ENCODE results near the gene PI4KA.
"Not testable (repeated sequence)": the region's sequence is repeated elsewhere in the genome, so short reads cannot be mapped to it uniquely, and the experiment has no call there.

The PI4KA gene

DNA sequence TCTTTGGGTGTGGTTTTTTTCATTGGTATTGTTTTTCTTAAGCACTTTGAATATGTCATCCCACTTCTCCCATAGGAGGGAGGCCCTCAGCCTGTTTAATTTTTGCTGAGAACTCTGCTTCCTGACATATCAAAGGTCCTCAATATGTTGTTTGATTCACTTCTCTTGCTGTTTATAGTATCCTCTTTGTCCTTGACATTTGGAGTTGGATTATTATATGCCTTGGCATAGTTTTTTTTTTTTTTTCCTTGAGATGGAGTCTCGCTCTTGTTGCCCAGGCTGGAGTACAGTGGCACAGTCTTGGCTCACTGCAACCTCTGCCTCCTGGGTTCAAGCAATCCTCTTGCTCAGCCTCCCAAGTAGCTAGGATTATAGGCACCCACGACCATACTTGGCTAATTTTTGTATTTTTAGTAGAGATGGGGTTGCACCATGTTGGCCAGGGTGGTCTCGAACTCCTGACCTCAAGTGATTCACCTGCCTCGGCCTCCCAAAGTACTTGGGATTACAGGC lies 196.0 kb downstream of the PI4KA start:
- not testable (repeated sequence) for DNase-seq

DNA sequence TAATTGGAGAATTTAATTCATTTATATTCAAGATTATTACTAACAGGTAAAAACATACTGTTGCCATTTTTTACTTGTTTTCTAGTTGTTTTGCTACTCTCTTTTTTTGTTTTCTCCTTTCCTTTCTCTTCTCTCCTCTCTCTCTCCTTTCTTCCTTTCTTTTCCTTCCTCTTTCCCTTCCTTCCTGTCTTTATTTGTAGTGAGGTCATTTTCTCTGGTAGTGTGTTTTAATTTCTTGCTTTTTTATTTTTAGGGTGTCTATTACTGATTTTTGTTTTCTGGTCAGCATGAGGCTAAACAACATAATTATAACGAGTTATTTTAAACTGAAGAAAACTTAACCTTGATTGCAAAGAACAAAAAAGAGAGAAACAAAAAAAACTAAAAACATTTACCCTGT lies 197.1 kb downstream of the PI4KA start:
- no peak for DNase-seq

- no peak for DNase-seq
These were observed 198.1 kb downstream of the PI4KA start for GRCh38 chr22:20660441-20661054.

GRCh38 chr22:20659920-20660319 lies 198.7 kb downstream of the PI4KA start:
- DNase-seq = no peak

GRCh38 chr22:20659258-20659657 lies 199.4 kb downstream of the PI4KA start:
- no peak for DNase-seq

DNA sequence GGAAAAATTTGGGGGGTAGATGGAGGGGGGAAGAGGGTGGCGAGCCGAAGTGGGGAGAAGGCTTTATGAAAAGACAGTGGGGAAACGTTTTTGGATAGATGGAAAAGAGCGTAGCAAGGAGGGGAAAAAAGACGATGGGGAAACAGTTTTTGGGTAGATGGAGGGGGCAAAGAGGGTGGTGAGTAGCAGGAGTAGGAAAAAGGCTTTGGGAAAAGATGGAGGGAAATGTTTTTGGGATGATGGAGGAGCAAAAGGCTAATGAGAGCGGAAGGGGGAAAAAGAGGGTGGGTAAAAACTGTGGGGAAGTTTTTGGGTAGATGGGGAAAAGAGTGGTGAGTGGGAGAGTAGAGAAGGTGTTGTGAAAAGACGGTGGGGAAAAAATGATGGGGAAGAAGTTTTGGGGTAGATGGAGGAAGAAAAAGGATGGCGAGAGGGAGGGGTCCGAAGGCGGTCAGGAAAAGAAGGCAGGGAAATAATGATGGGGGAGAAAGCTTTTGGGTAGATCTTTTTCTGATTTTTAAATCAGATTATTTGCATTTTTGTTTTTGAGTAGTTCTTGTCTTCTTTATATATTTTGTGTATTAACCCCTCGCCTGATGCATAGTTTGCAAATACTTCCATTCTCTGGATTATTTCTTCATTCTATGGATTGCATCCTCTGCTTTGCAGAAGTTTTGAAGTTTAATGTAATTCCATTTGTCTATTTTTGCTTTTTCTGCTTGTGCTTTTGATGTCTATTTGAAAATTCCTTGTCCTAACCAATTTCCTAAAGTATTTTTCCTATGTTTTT lies 200.0 kb downstream of the PI4KA start:
- DNase-seq = no peak

DNA sequence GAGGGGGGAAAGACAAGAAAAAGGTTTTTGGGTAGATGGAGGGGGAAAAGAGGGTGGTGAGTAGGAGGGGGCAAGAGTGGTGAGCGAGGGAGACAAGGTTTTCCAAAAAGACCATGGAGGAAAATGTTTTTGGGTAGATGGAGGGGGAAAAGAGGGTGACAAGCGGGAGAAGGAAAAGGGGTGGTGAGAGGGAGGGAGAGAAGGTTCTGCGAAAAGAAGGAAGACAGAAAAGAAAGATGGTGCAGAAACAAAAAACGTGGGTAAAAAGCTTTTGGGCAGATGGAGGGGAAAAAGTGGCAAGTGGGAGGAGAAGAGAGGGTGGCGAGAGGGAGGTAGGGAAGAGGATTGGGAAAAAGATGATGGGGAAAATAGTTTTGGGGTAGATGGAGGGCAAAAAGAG lies 200.6 kb downstream of the PI4KA start:
- DNase-seq = no peak

Measured in NCI-H510A treated with DMSO at 0.1 percent for 48 hours (cell line).